ENCODE results near the gene CIITA.

The CIITA gene

GRCh38 chr16:10877472-10877946, 507 bp downstream of the CIITA start:
- DNase-seq (ENCODE audit: low read depth), result no peak
- H3K4me3 ChIP-seq (ENCODE audit: low read depth, low read length), result no peak overlapping the region

GRCh38 chr16:10878328-10878643, 1.3 kb downstream of the CIITA start:
- H3K4me3 ChIP-seq (ENCODE audit: low read depth, low read length), result peak overlapping the region; percentile 51
- DNase-seq (ENCODE audit: low read depth), result no peak

GRCh38 chr16:10878644-10879501, 1.9 kb downstream of the CIITA start:
- H3K4me3 ChIP-seq (ENCODE audit: low read depth, low read length), result peak overlapping the region; percentile 51
- no peak for DNase-seq (ENCODE audit: low read depth)

- peak overlapping the region; percentile 51 for H3K4me3 ChIP-seq (ENCODE audit: low read depth, low read length)
- no peak for DNase-seq (ENCODE audit: low read depth)
These were observed 2.9 kb downstream of the CIITA start for GRCh38 chr16:10879681-10880589.

- no peak overlapping the region for H3K4me3 ChIP-seq (ENCODE audit: low read depth, low read length)
- DNase-seq (ENCODE audit: low read depth), result no peak
These were observed 3.8 kb downstream of the CIITA start for GRCh38 chr16:10880594-10881452.

GRCh38 chr16:10881479-10882030, 4.6 kb downstream of the CIITA start:
- DNase-seq (ENCODE audit: low read depth), result no peak
- H3K4me3 ChIP-seq (ENCODE audit: low read depth, low read length), result no peak overlapping the region

GRCh38 chr16:10883004-10883403, 6.0 kb downstream of the CIITA start:
- DNase-seq (ENCODE audit: low read depth), result no peak
- H3K4me3 ChIP-seq (ENCODE audit: low read depth, low read length), result no peak overlapping the region

GRCh38 chr16:10885246-10885645, 8.2 kb downstream of the CIITA start:
- no peak overlapping the region for H3K4me3 ChIP-seq (ENCODE audit: low read depth, low read length)
- no peak for DNase-seq (ENCODE audit: low read depth)

GRCh38 chr16:10888320-10888937, 11.4 kb downstream of the CIITA start:
- H3K4me3 ChIP-seq (ENCODE audit: low read depth, low read length), result no peak overlapping the region

GRCh38 chr16:10889855-10890254, 12.9 kb downstream of the CIITA start:
- H3K4me3 ChIP-seq (ENCODE audit: low read depth, low read length), result no peak overlapping the region
- no peak for DNase-seq (ENCODE audit: low read depth)

More at GRCh38 chr16:10888320-10888937, 11.4 kb downstream of the CIITA start:
- no peak for DNase-seq (ENCODE audit: low read depth)

- DNase-seq (ENCODE audit: low read depth), result no peak
- no peak overlapping the region for H3K4me3 ChIP-seq (ENCODE audit: low read depth, low read length)
These were observed 15.8 kb downstream of the CIITA start for GRCh38 chr16:10892782-10893318.

- DNase-seq (ENCODE audit: low read depth), result peak; percentile 4
- H3K4me3 ChIP-seq (ENCODE audit: low read depth, low read length), result no peak overlapping the region
These were observed 18.3 kb downstream of the CIITA start for GRCh38 chr16:10895053-10895946.

GRCh38 chr16:10896165-10896564, 19.2 kb downstream of the CIITA start:
- H3K4me3 ChIP-seq (ENCODE audit: low read depth, low read length), result no peak overlapping the region
- DNase-seq (ENCODE audit: low read depth), result no peak

- H3K4me3 ChIP-seq (ENCODE audit: low read depth, low read length), result no peak overlapping the region
These were observed 19.7 kb downstream of the CIITA start for GRCh38 chr16:10896723-10897122.

GRCh38 chr16:10897134-10897533, 20.1 kb downstream of the CIITA start:
- H3K4me3 ChIP-seq (ENCODE audit: low read depth, low read length), result no peak overlapping the region
- no peak for DNase-seq (ENCODE audit: low read depth)

More at GRCh38 chr16:10896723-10897122, 19.7 kb downstream of the CIITA start:
- DNase-seq (ENCODE audit: low read depth), result no peak

GRCh38 chr16:10902999-10903398, 26.0 kb downstream of the CIITA start:
- H3K4me3 ChIP-seq (ENCODE audit: low read depth, low read length), result no peak overlapping the region
- no peak for DNase-seq (ENCODE audit: low read depth)

GRCh38 chr16:10906482-10906881, 29.5 kb downstream of the CIITA start:
- DNase-seq (ENCODE audit: low read depth), result no peak

More at GRCh38 chr16:10906482-10906881, 29.5 kb downstream of the CIITA start:
- H3K4me3 ChIP-seq (ENCODE audit: low read depth, low read length), result no peak overlapping the region

All from skeletal muscle cell (primary cell).